OCI-LY7 (cell line): ENCODE measurements around the gene NME5.

Source experiments
- EZH2phosphoT487 ChIP-seq: fragments of 200-600 bp; sonication (generic); IDR thresholded peaks from 2 replicates; pipeline ENCODE4 v1.6.1; 2018; ENCODE audit warnings: low read depth, borderline replicate concordance, mild to moderate bottlenecking, mixed run types, antibody characterized with exemption, low read length, moderate library complexity, mixed read lengths
- TF ChIP-seq, protein P1 (sequence below): fragments of 200-600 bp; sonication (generic); conservative IDR thresholded peaks from 2 replicates; pipeline ENCODE4 v1.5.1; 2014; ENCODE audit warnings: mild to moderate bottlenecking, antibody characterized with exemption, low read length, moderate library complexity, mixed read lengths

GRCh38 chr5:138132543-138132942 is 6.7 kb downstream of the NME5 start:
- no peak for TF ChIP-seq EZH2phosphoT487
- TF ChIP-seq, protein P1, sequence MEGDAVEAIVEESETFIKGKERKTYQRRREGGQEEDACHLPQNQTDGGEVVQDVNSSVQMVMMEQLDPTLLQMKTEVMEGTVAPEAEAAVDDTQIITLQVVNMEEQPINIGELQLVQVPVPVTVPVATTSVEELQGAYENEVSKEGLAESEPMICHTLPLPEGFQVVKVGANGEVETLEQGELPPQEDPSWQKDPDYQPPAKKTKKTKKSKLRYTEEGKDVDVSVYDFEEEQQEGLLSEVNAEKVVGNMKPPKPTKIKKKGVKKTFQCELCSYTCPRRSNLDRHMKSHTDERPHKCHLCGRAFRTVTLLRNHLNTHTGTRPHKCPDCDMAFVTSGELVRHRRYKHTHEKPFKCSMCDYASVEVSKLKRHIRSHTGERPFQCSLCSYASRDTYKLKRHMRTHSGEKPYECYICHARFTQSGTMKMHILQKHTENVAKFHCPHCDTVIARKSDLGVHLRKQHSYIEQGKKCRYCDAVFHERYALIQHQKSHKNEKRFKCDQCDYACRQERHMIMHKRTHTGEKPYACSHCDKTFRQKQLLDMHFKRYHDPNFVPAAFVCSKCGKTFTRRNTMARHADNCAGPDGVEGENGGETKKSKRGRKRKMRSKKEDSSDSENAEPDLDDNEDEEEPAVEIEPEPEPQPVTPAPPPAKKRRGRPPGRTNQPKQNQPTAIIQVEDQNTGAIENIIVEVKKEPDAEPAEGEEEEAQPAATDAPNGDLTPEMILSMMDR: no peak
